Measurements from ENCODE around the gene CXCL10.

DNA sequence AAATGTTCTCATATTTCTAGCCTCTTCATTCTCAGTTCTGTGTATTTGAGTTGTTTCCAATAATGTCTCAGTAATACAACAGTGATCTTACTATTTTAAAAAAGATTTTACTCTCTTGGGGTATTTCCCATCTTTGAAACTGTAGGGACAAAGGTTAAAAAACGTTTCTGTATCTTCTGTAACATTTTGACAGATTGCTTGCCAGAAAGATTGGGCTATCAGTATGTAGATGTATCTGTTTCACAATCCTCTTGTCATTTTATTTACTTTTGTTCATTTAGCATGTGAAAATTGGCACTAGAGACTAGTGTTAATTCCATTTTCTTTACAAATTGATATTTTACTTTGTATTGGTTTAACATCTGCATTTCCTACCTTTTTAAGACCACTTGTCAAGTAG, 9.8 kb downstream of the CXCL10 start:
- TF ChIP-seq, protein P1, sequence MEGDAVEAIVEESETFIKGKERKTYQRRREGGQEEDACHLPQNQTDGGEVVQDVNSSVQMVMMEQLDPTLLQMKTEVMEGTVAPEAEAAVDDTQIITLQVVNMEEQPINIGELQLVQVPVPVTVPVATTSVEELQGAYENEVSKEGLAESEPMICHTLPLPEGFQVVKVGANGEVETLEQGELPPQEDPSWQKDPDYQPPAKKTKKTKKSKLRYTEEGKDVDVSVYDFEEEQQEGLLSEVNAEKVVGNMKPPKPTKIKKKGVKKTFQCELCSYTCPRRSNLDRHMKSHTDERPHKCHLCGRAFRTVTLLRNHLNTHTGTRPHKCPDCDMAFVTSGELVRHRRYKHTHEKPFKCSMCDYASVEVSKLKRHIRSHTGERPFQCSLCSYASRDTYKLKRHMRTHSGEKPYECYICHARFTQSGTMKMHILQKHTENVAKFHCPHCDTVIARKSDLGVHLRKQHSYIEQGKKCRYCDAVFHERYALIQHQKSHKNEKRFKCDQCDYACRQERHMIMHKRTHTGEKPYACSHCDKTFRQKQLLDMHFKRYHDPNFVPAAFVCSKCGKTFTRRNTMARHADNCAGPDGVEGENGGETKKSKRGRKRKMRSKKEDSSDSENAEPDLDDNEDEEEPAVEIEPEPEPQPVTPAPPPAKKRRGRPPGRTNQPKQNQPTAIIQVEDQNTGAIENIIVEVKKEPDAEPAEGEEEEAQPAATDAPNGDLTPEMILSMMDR (IDR thresholded peaks at IDR 0.05; ENCODE audit: low read length) = no peak
- no peak for TF ChIP-seq EZH2phosphoT487 (IDR thresholded peaks at IDR 0.05; ENCODE audit: low read length)
